CD4-positive, alpha-beta T cell (primary cell): ENCODE results near the gene ARHGDIB. TPM values are rescaled to one million over a fixed set of nuclear protein-coding genes. Genes with fewer than 3 reads are reported as not detected.

Experiments used
- ATAC-seq: fragments of 200-7000 bp; cut with Tn5 transposase; one replicate; pipeline ENCODE4 v1.10.0; 2022; ENCODE audit warnings: mild to moderate bottlenecking; ENCODE audit not compliant: poor library complexity
- CTCF ChIA-PET: fragments of 350-600 bp; sonication (Branson Sonifier 250); formaldehyde crosslinking; loops from one replicate; lab custom pipeline; 2021; ENCODE audit warnings: antibody characterized with exemption, inconsistent platforms; lab: Charles Lee
- POLR2A ChIA-PET: fragments of 350-600 bp; sonication (Branson Sonifier 250); formaldehyde crosslinking; loops from one replicate; lab custom pipeline; 2021; ENCODE audit warnings: antibody characterized with exemption, inconsistent platforms; lab: Charles Lee
- DNase-seq, 14 experiments: peaks; one replicate each; pipeline ENCODE4 v3.0.0-alpha.2; 2013 to 2020; ENCODE audit warnings: mixed read lengths in 2 of 14
- H3K27ac ChIP-seq, 2 donors: one replicate each; pipeline versions ENCODE4 v1.5.1 to v1.7.0; 2013; ENCODE audit warnings: low read length in 2 of 2, low read depth in 1 of 2, mild to moderate bottlenecking in 1 of 2
- H3K27me3 ChIP-seq, 2 experiments: 1 replicate in 1 of 2; 2 replicates in 1 of 2; pipeline versions ENCODE4 v1.6.1 to v1.7.0; 2013; ENCODE audit warnings: low read length in 2 of 2, control low read depth in 1 of 2, mild to moderate bottlenecking in 1 of 2, moderate library complexity in 1 of 2; ENCODE audit not compliant: insufficient read depth in 2 of 2, control insufficient read depth in 1 of 2
- H3K36me3 ChIP-seq: one replicate; pipeline ENCODE4 v1.6.1; 2013; ENCODE audit warnings: low read length, control low read depth; ENCODE audit not compliant: insufficient read depth
- H3K4me1 ChIP-seq: one replicate; pipeline ENCODE4 v1.6.1; 2013; ENCODE audit warnings: low read length, control low read depth; ENCODE audit not compliant: insufficient read depth
- H3K4me3 ChIP-seq: one replicate; pipeline ENCODE4 v1.5.1; 2013; ENCODE audit warnings: mild to moderate bottlenecking, low read length, moderate library complexity
- H3K9me3 ChIP-seq, 2 experiments: 1 replicate in 1 of 2; 2 replicates in 1 of 2; pipeline versions ENCODE4 v1.6.1 to v1.7.0; 2013; ENCODE audit warnings: low read length in 2 of 2, mild to moderate bottlenecking in 2 of 2, control low read depth in 1 of 2, moderate library complexity in 1 of 2; ENCODE audit not compliant: control insufficient read depth in 1 of 2, insufficient read depth in 1 of 2
- H3K27ac Mint-ChIP-seq: one replicate; pipeline ENCODE4 v1.8.0; 2020; ENCODE audit warnings: mixed read lengths
- H3K27me3 Mint-ChIP-seq: one replicate; pipeline ENCODE4 v1.8.0; 2021; ENCODE audit warnings: mixed read lengths
- H3K36me3 Mint-ChIP-seq: one replicate; pipeline ENCODE4 v1.8.0; 2021; ENCODE audit warnings: low read depth, mixed read lengths
- H3K4me1 Mint-ChIP-seq: one replicate; pipeline ENCODE4 v1.8.0; 2021; ENCODE audit warnings: low read depth, mixed read lengths
- H3K4me3 Mint-ChIP-seq: one replicate; pipeline ENCODE4 v1.8.0; 2020; ENCODE audit warnings: mild to moderate bottlenecking, mixed read lengths
- H3K9me3 Mint-ChIP-seq: one replicate; pipeline ENCODE4 v1.8.0; 2020; ENCODE audit warnings: mixed read lengths
- intact Hi-C, 2 experiments: fragments of 100-400 bp; cut with DNase I in 1 of 2; cut with micrococcal nuclease in 1 of 2; formaldehyde crosslinking; loops; one replicate each; pipeline versions ENCODE4 v1.15.1 to v1.9.0; 2023 to 2025; cut with DNase I, micrococcal nuclease
- total RNA-seq, 174 experiments: library from RNA in 2 of 174; stranded (reverse) in 2 of 174; gene quantifications; one replicate each; pipeline ENCODE4 v1.2.3 and lab custom pipeline; 2021 to 2026
- TF ChIP-seq, protein P1 (sequence below): fragments of 200-600 bp; IDR thresholded peaks from one replicate; pipeline ENCODE4 v1.8.0; 2022; ENCODE audit warnings: antibody characterized with exemption, mild to moderate bottlenecking

ARHGDIB gene
- total RNA-seq, 2 experiments from 2014 or later: 872 to 942 TPM

DNA sequence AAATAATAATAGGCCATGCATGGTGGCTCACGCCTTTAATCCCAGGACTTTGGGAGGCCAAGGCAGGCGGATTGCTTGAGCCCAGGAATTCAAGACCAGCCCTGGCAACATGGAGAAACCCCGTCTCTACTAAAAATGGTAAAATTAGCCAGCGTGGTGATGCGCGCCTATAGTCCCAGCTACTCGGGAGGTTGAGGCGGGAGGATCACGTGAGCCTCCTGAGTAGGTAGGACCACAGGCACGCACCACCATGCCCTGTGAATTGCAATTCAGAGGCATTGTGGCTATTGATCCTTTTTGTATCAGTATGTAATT lies 2.3 kb downstream of the ARHGDIB start:
- POLR2A ChIA-PET: interaction anchor here (0.9 to 8.5 kb wide), 10 partner anchors 12 to 594 kb away, joined by 3 to 144 read pairs (median 9); partner anchors contain the start of genes ATF7IP, C12orf60, ERP27 and WBP11
- Mint-ChIP-seq H3K9me3 (no peaks in the 10 kb centered on the region), H3K4me3 (peak overlapping the region; percentile 97), H3K27ac (peak overlapping the region; percentile 94), H3K4me1 (peaks cover 72% of the 10 kb centered on the region), H3K36me3 (peaks cover 72% of the 10 kb centered on the region), H3K27me3 (no peaks in the 10 kb centered on the region)
- TF ChIP-seq, protein P1, sequence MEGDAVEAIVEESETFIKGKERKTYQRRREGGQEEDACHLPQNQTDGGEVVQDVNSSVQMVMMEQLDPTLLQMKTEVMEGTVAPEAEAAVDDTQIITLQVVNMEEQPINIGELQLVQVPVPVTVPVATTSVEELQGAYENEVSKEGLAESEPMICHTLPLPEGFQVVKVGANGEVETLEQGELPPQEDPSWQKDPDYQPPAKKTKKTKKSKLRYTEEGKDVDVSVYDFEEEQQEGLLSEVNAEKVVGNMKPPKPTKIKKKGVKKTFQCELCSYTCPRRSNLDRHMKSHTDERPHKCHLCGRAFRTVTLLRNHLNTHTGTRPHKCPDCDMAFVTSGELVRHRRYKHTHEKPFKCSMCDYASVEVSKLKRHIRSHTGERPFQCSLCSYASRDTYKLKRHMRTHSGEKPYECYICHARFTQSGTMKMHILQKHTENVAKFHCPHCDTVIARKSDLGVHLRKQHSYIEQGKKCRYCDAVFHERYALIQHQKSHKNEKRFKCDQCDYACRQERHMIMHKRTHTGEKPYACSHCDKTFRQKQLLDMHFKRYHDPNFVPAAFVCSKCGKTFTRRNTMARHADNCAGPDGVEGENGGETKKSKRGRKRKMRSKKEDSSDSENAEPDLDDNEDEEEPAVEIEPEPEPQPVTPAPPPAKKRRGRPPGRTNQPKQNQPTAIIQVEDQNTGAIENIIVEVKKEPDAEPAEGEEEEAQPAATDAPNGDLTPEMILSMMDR: no peak
- intact Hi-C loops: loop anchor here in 1 of 2 experiments (5.0 to 10.0 kb wide), 2 partner anchors 182 to 574 kb away; no protein-coding TSS in a partner anchor
- ATAC-seq (no peak), DNase-seq (peak in 5 of 14 experiments; percentile 22 to 63 (median 51))
- H3K27ac ChIP-seq: peak overlapping the region; percentile 89 to 90
- CTCF ChIA-PET: interaction anchor here (0.9 to 3.5 kb wide), 4 partner anchors 14 to 36 kb away, joined by 3 to 15 read pairs (median 3); no protein-coding TSS in a partner anchor
- H3K4me3 ChIP-seq: peak overlapping the region; percentile 80
- peaks cover 35% of the 10 kb centered on the region for H3K4me1 ChIP-seq
- peaks cover 38% of the 10 kb centered on the region for H3K36me3 ChIP-seq
- H3K9me3 ChIP-seq: no peaks in the 10 kb centered on the region
- H3K27me3 ChIP-seq: no peaks in the 10 kb centered on the region

DNA sequence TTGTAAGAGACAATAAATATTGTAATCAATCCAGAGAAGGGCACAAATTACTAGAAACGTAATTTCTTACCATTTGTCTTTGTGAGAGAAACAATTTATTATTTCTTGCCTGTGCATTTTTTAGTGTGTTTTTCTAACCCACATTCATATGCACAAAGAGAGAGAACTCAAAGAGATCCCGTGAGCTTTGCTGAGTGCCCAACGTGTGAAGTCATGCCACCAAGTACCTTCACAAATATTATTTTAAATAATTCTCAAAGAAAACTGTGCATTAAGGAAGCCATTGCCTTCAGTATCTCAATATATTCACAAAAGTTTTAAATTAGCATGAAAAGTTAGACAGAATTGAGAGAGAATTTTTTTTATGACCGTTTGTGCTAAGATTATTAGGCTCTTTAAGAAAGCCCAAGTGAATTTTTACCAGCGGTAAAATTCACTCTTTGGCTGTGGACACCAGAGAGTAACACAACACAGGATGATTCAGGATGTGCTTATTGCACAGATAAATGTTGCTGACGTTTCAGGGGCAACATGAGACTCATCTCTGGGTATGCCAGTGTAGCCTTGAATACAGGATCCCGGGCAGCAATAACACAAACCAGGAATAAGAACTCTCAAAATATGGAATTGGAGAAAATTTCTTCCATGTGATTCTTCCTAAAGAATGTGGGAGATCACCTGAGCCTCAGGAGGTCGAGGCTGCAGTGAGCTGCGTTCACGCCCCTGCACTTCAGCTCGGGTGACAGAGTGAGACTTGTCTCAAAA lies 2.9 kb downstream of the ARHGDIB start:
- TF ChIP-seq, protein P1: no peak
- H3K36me3 Mint-ChIP-seq: peaks cover 77% of the 10 kb centered on the region
- H3K27me3 Mint-ChIP-seq: no peaks in the 10 kb centered on the region
- peaks cover 38% of the 10 kb centered on the region for H3K36me3 ChIP-seq
- ChIA-PET POLR2A (interaction anchor here (0.9 to 8.5 kb wide), 10 partner anchors 12 to 593 kb away, joined by 3 to 144 read pairs (median 7); partner anchors contain the start of genes ATF7IP, C12orf60, ERP27 and WBP11), CTCF (interaction anchor here (0.9 to 3.5 kb wide), 3 partner anchors 13 to 37 kb away, joined by 3 to 15 read pairs (median 3); no protein-coding TSS in a partner anchor)
- H3K4me1 Mint-ChIP-seq: peaks cover 72% of the 10 kb centered on the region
- peak overlapping the region; percentile 97 for H3K4me3 Mint-ChIP-seq
- H3K27ac Mint-ChIP-seq: peak overlapping the region; percentile 94
- intact Hi-C loops: loop anchor here in 1 of 2 experiments (5.0 to 10.0 kb wide), 2 partner anchors 181 to 574 kb away; no protein-coding TSS in a partner anchor
- H3K27ac ChIP-seq: peak overlapping the region; percentile 89 to 90
- no peaks in the 10 kb centered on the region for H3K27me3 ChIP-seq
- H3K4me3 ChIP-seq: peak overlapping the region; percentile 80
- no peaks in the 10 kb centered on the region for H3K9me3 Mint-ChIP-seq
- H3K9me3 ChIP-seq: no peaks in the 10 kb centered on the region
- DNase-seq (peak in 4 of 14 experiments; percentile 42 to 74 (median 61)), ATAC-seq (no peak)
- peaks cover 35% of the 10 kb centered on the region for H3K4me1 ChIP-seq

DNA sequence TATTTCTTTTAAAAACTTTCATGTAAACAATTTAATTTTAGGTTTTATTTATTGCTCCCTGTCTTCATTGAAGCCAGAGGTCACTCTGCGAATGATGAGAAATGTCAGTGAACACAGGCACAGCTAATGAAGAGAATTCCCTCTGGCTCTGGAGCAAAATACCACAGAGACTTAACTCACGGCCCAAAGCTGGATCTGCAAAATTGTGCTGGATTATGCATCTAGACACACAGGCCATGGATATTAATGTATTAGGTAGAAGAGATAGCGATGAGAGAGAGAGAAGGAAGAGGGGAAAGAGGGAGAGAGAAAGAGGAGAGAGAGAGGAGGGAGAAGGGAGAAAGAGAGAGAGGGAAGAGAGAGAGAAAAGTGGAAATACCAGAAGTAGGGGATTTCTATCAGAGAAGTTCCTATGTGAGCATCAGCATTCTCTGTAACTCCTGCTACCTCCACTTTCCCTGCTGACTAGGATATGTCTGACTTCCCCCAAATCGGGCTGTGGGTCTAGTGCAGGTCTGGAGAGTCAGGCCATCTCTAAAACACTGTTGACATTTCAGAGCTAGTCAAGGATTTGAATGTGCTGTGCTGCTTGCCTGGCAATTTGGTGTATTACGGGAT lies 3.7 kb downstream of the ARHGDIB start:
- peak overlapping the region; percentile 80 for H3K4me3 ChIP-seq
- ATAC-seq (no peak), DNase-seq (peak in 3 of 14 experiments; percentile 29 to 49 (median 43))
- Mint-ChIP-seq H3K36me3 (peaks cover 83% of the 10 kb centered on the region), H3K4me3 (peak overlapping the region; percentile 97), H3K27ac (peak overlapping the region; percentile 94), H3K27me3 (no peaks in the 10 kb centered on the region), H3K4me1 (peaks cover 72% of the 10 kb centered on the region), H3K9me3 (no peaks in the 10 kb centered on the region)
- H3K4me1 ChIP-seq: peaks cover 31% of the 10 kb centered on the region
- CTCF ChIA-PET: interaction anchor here (3.5 kb wide), 1 partner anchor 38 kb away, joined by 15 read pairs; no protein-coding TSS in a partner anchor
- H3K27ac ChIP-seq: peak overlapping the region; percentile 89 to 90
- intact Hi-C loops: loop anchor here (2.0 to 10.0 kb wide), 3 partner anchors 21 to 573 kb away; no protein-coding TSS in a partner anchor
- no peaks in the 10 kb centered on the region for H3K9me3 ChIP-seq
- H3K27me3 ChIP-seq: no peaks in the 10 kb centered on the region
- POLR2A ChIA-PET: interaction anchor here (1.1 to 8.5 kb wide), 6 partner anchors 11 to 592 kb away, joined by 4 to 144 read pairs (median 39); partner anchors contain the start of genes ATF7IP, C12orf60, ERP27 and WBP11
- TF ChIP-seq, protein P1: no peak
- H3K36me3 ChIP-seq: peaks cover 41% of the 10 kb centered on the region
